ENCODE data around the gene TIMM17A.

The TIMM17A gene

GRCh38 chr1:201985355-201985754, 30.1 kb downstream of the TIMM17A start:
- no peak for DNase-seq

- DNase-seq = no peak
Observed at GRCh38 chr1:201988601-201989000, 33.3 kb downstream of the TIMM17A start.

GRCh38 chr1:201989354-201990128, 34.2 kb downstream of the TIMM17A start:
- no peak for DNase-seq

- no peak for DNase-seq
Observed at GRCh38 chr1:201990427-201990826, 35.1 kb downstream of the TIMM17A start.

- DNase-seq = peak; percentile 37
Observed at GRCh38 chr1:201999625-202000238, 44.4 kb downstream of the TIMM17A start.

GRCh38 chr1:202002507-202002906, 47.2 kb downstream of the TIMM17A start:
- no peak for DNase-seq

- DNase-seq = no peak
Observed at GRCh38 chr1:202004711-202005110, 49.4 kb downstream of the TIMM17A start.

- peak; percentile 2 for DNase-seq
Observed at GRCh38 chr1:202005958-202006357, 50.7 kb downstream of the TIMM17A start.

- DNase-seq = no peak
Observed at GRCh38 chr1:202007304-202007703, 52.0 kb downstream of the TIMM17A start.

GRCh38 chr1:202007805-202008489, 52.6 kb downstream of the TIMM17A start:
- peak; percentile 22 for DNase-seq

GRCh38 chr1:202009326-202010179, 54.2 kb downstream of the TIMM17A start:
- peak; percentile 74 for DNase-seq

GRCh38 chr1:202010180-202011015, 55.1 kb downstream of the TIMM17A start, which contains the start of gene ELF3:
Gene ELF3, plus strand, starts transcription at chr1:202010587. Its CDS starts 550 bp downstream, at chr1:202011137.
- DNase-seq = peak; percentile 42

GRCh38 chr1:202011994-202012393, 56.7 kb downstream of the TIMM17A start:
- DNase-seq = no peak

GRCh38 chr1:202012544-202013478, 57.5 kb downstream of the TIMM17A start:
- no peak for DNase-seq

GRCh38 chr1:202013603-202014002, 58.3 kb downstream of the TIMM17A start:
- DNase-seq = no peak

GRCh38 chr1:202014060-202014459, 58.8 kb downstream of the TIMM17A start:
- DNase-seq = no peak

- no peak for DNase-seq
Observed at GRCh38 chr1:202014915-202015661, 59.8 kb downstream of the TIMM17A start.

GRCh38 chr1:202015662-202015937, 60.3 kb downstream of the TIMM17A start:
- DNase-seq = no peak

- DNase-seq = no peak
Observed at GRCh38 chr1:202016022-202016810, 60.9 kb downstream of the TIMM17A start.
